ENCODE results near the gene SEMA3C. TPM values are rescaled to one million over a fixed set of nuclear protein-coding genes. Genes with fewer than 3 reads are reported as not detected.

Gene SEMA3C
- total and polyA plus RNA-seq, 2 donors (not counting 1 experiment from before 2014, with no cell fraction given) = 0.06 TPM; not detected in 1

- no peaks in the 10 kb centered on the region for H3K79me2 ChIP-seq (ENCODE audit: control insufficient read depth, insufficient read depth, low read length)
Observed at GRCh38 chr7:80835251-80835650, 83.6 kb downstream of the SEMA3C start.

More at GRCh38 chr7:80835251-80835650, 83.6 kb downstream of the SEMA3C start:
- no peak overlapping the region for H3K4me3 ChIP-seq (ENCODE audit: control extremely low read depth in 1 of 5, extremely low read depth in 1 of 5, insufficient read depth in 1 of 5, low read depth in 2 of 5, low read length in 4 of 5)
- DNase-seq (no peak), ATAC-seq (ENCODE audit: low read depth) (no peak)
- no peaks in the 10 kb centered on the region for H3K36me3 ChIP-seq (replicated peaks in 1 of 2; ENCODE audit: control extremely low read depth in 1 of 2, control insufficient read depth in 1 of 2, extremely low read depth in 1 of 2, insufficient read depth in 2 of 2, low read length in 1 of 2)
- intact Hi-C loops (cut with micrococcal nuclease) = no loop called here
- no peak overlapping the region for H3K27ac Mint-ChIP-seq
- CTCF ChIA-PET = no interaction called here
- no peak overlapping the region for H3K4me3 Mint-ChIP-seq
- POLR2A ChIA-PET = no interaction called here
- no peak overlapping the region for H2AFZ ChIP-seq (ENCODE audit: insufficient read depth, low read depth, low read length, poor library complexity, severe bottlenecking)
- H3K9ac ChIP-seq (ENCODE audit: low read length) = no peak overlapping the region
- H3K4me2 ChIP-seq (replicated peaks; ENCODE audit: low read depth, low read length, poor library complexity, severe bottlenecking) = no peak overlapping the region
- no peaks in the 10 kb centered on the region for H3K9me3 Mint-ChIP-seq (ENCODE audit: insufficient read depth)
- no CpG with 5 or more reads among the region's 2 CpGs for WGBS (ENCODE audit: insufficient coverage)
- H3K27me3 ChIP-seq (replicated peaks in 1 of 4; ENCODE audit: control extremely low read depth in 1 of 4, control insufficient read depth in 3 of 4, insufficient read depth in 4 of 4, low read length in 3 of 4) = no peaks in the 10 kb centered on the region
- no peaks in the 10 kb centered on the region for H3K4me1 Mint-ChIP-seq
- H3K27me3 Mint-ChIP-seq = no peaks in the 10 kb centered on the region
- no peaks in the 10 kb centered on the region for H3K4me1 ChIP-seq (ENCODE audit: control insufficient read depth in 2 of 2, insufficient read depth in 2 of 2, low read length in 2 of 2)
- H3K9me3 ChIP-seq (ENCODE audit: control extremely low read depth in 1 of 3, control insufficient read depth in 2 of 3, insufficient read depth in 1 of 3, low read length in 2 of 3) = no peaks in the 10 kb centered on the region
- no peak for TF ChIP-seq CTCF (IDR thresholded peaks at IDR 0.05)
- H3K27ac ChIP-seq (ENCODE audit: low read length in 2 of 2) = no peak overlapping the region
- no peaks in the 10 kb centered on the region for H4K20me1 ChIP-seq (ENCODE audit: control insufficient read depth, insufficient read depth, low read length, poor library complexity, severe bottlenecking)

All from B cell (primary cell).